PC-9 (cell line): ENCODE measurements around the gene UTF1. TPM values are rescaled to one million over a fixed set of nuclear protein-coding genes. Genes with fewer than 3 reads are reported as not detected.
"Not testable (repeated sequence)": the region's sequence is repeated elsewhere in the genome, so short reads cannot be mapped to it uniquely, and the experiment has no call there.

ENCODE experiments used
- BruUV-seq: library from RNA; stranded (reverse); fragments of 400-500 nt; replicated peaks from 2 replicates; lab custom pipeline; 2021; lab: Mats Ljungman, UMichigan
- CTCF ChIA-PET: fragments of 300-600 bp; sonication (Branson Sonifier 250); formaldehyde crosslinking; loops from one replicate; lab custom pipeline; 2022; ENCODE audit warnings: antibody characterized with exemption; lab: Charles Lee
- POLR2A ChIA-PET: fragments of 300-600 bp; sonication (Branson Sonifier 250); formaldehyde crosslinking; loops from one replicate; lab custom pipeline; 2022; ENCODE audit warnings: antibody characterized with exemption; ENCODE audit not compliant: unreplicated experiment; lab: Charles Lee
- DNase-seq, 2 experiments: peaks; one replicate each; pipeline versions ENCODE4 v3.0.0 to v3.0.0-alpha.2; 2015 to 2022; ENCODE audit warnings: mixed read lengths in 1 of 2
- H2AFZ ChIP-seq: fragments of 200-600 bp; sonication (generic); 2 replicates; pipeline ENCODE4 v1.8.1; 2017; ENCODE audit warnings: antibody characterized with exemption
- H3F3A ChIP-seq: fragments of 200-600 bp; sonication (generic); 2 replicates; pipeline ENCODE4 v1.8.1; 2017; ENCODE audit warnings: antibody characterized with exemption, mild to moderate bottlenecking, low read depth; ENCODE audit not compliant: insufficient read depth
- H3K27ac ChIP-seq: fragments of 200-600 bp; sonication (generic); 2 replicates; pipeline ENCODE4 v1.6.1; 2016; ENCODE audit warnings: mixed run types
- H3K27me3 ChIP-seq: fragments of 200-600 bp; sonication (generic); 2 replicates; pipeline ENCODE4 v1.6.1; 2016; ENCODE audit warnings: low read depth, mixed run types; ENCODE audit not compliant: insufficient read depth
- H3K36me3 ChIP-seq: fragments of 200-600 bp; sonication (generic); 2 replicates; pipeline ENCODE4 v1.6.1; 2016; ENCODE audit warnings: low read depth, mixed run types
- H3K4me1 ChIP-seq: fragments of 200-600 bp; sonication (generic); replicated peaks from 2 replicates; pipeline ENCODE4 v1.6.1; 2016; ENCODE audit warnings: mixed run types; ENCODE audit not compliant: insufficient read depth
- H3K4me2 ChIP-seq: fragments of 200-600 bp; sonication (generic); 2 replicates; pipeline ENCODE4 v1.6.1; 2017; ENCODE audit warnings: mixed run types
- H3K4me3 ChIP-seq: fragments of 200-600 bp; sonication (generic); 2 replicates; pipeline ENCODE4 v1.6.1; 2016; ENCODE audit warnings: mixed run types
- H3K79me2 ChIP-seq: fragments of 200-600 bp; sonication (generic); 2 replicates; pipeline ENCODE4 v1.6.1; 2017; ENCODE audit warnings: low read depth, mixed run types
- H3K9me2 ChIP-seq: fragments of 200-600 bp; sonication (generic); 2 replicates; pipeline ENCODE4 v1.8.1; 2017; ENCODE audit warnings: mild to moderate bottlenecking; ENCODE audit not compliant: insufficient read depth
- H3K9me3 ChIP-seq: fragments of 200-600 bp; sonication (generic); 2 replicates; pipeline ENCODE4 v1.8.1; 2016; ENCODE audit warnings: low read depth; ENCODE audit not compliant: insufficient read depth
- H4K20me1 ChIP-seq: fragments of 200-600 bp; sonication (generic); 2 replicates; pipeline ENCODE4 v1.8.1; 2017; ENCODE audit not compliant: insufficient read depth
- EZH2 ChIP-seq: fragments of 200-600 bp; sonication (generic); IDR thresholded peaks from 2 replicates; pipeline ENCODE4 v1.8.0; 2017; ENCODE audit warnings: antibody characterized with exemption, low read depth
- intact Hi-C: fragments of 100-400 bp; cut with micrococcal nuclease; formaldehyde crosslinking; loops from one replicate; pipeline ENCODE4 v1.10.0; 2022; ENCODE audit not compliant: unreplicated experiment
- total RNA-seq: library from RNA; stranded (reverse); gene quantifications from 2 replicates; pipeline ENCODE4 v1.2.3, GENCODE V29; 2021
- TF ChIP-seq, protein P1 (sequence below): fragments of 200-600 bp; sonication (generic); conservative IDR thresholded peaks from 2 replicates; pipeline ENCODE4 v1.6.1; 2017; ENCODE audit warnings: mixed run types, antibody characterized with exemption, mild to moderate bottlenecking, moderate library complexity

The UTF1 gene
- total RNA-seq, 1 experiment from 2014 or later: not detected

GRCh38 chr10:133263674-133264073 is 33.7 kb downstream of the UTF1 start:
- H3K4me2 ChIP-seq: no peak overlapping the region
- H2AFZ ChIP-seq: no peak overlapping the region
- POLR2A ChIA-PET: no interaction called here

GRCh38 chr10:133264461-133264860 is 34.4 kb downstream of the UTF1 start:
- no peak overlapping the region for H3K27ac ChIP-seq
- no peak for DNase-seq
- no peaks in the 10 kb centered on the region for H3K9me3 ChIP-seq
- no peak overlapping the region for H3K4me2 ChIP-seq
- no peaks in the 10 kb centered on the region for H4K20me1 ChIP-seq
- ChIA-PET POLR2A (no interaction called here), CTCF (no interaction called here)
- no peaks in the 10 kb centered on the region for H3K79me2 ChIP-seq
- intact Hi-C loops: no loop called here
- no peaks in the 10 kb centered on the region for H3K36me3 ChIP-seq
- no peak overlapping the region for H2AFZ ChIP-seq
- no peak overlapping the region for H3K4me3 ChIP-seq
- H3K4me1 ChIP-seq: peaks cover 24% of the 10 kb centered on the region
- no peaks in the 10 kb centered on the region for H3K9me2 ChIP-seq
- H3K27me3 ChIP-seq: no peaks in the 10 kb centered on the region
- no TSS peak for BruUV-seq
- peaks cover 2% of the 10 kb centered on the region; the same call in 1 of the 2 replicates for H3F3A ChIP-seq
- TF ChIP-seq EZH2: no peak
- TF ChIP-seq, protein P1, sequence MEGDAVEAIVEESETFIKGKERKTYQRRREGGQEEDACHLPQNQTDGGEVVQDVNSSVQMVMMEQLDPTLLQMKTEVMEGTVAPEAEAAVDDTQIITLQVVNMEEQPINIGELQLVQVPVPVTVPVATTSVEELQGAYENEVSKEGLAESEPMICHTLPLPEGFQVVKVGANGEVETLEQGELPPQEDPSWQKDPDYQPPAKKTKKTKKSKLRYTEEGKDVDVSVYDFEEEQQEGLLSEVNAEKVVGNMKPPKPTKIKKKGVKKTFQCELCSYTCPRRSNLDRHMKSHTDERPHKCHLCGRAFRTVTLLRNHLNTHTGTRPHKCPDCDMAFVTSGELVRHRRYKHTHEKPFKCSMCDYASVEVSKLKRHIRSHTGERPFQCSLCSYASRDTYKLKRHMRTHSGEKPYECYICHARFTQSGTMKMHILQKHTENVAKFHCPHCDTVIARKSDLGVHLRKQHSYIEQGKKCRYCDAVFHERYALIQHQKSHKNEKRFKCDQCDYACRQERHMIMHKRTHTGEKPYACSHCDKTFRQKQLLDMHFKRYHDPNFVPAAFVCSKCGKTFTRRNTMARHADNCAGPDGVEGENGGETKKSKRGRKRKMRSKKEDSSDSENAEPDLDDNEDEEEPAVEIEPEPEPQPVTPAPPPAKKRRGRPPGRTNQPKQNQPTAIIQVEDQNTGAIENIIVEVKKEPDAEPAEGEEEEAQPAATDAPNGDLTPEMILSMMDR: no peak

More at GRCh38 chr10:133263674-133264073, 33.7 kb downstream of the UTF1 start:
- no peaks in the 10 kb centered on the region for H3K27me3 ChIP-seq
- H3K9me2 ChIP-seq: no peaks in the 10 kb centered on the region
- H3F3A ChIP-seq: peaks cover 7% of the 10 kb centered on the region; the same call in 1 of the 2 replicates
- H3K4me1 ChIP-seq: peaks cover 30% of the 10 kb centered on the region
- H3K4me3 ChIP-seq: no peak overlapping the region
- H4K20me1 ChIP-seq: no peaks in the 10 kb centered on the region
- H3K79me2 ChIP-seq: no peaks in the 10 kb centered on the region
- no peaks in the 10 kb centered on the region for H3K9me3 ChIP-seq
- TF ChIP-seq EZH2: no peak
- TF ChIP-seq, protein P1: no peak
- no TSS peak for BruUV-seq
- no peak overlapping the region for H3K27ac ChIP-seq
- DNase-seq: no peak
- intact Hi-C loops: no loop called here
- H3K36me3 ChIP-seq: no peaks in the 10 kb centered on the region
- CTCF ChIA-PET: no interaction called here

DNA sequence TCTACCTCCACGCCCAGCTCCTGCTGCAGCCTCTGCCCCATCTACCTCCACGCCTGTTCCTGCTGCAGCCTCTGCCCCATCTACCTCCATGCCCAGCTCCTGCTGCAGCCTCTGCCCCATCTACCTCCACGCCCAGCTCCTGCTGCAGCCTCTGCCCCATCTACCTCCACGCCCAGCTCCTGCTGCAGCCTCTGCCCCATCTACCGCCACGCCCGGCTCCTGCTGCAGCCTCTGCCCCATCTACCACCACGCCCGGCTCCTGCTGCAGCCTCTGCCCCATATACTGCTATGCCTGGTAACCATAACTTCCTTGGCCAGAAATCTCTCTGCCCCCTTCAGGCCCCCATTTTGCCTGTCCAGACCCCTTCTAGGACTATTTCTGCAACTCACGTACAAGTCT is 35.0 kb downstream of the UTF1 start:
- H3K79me2 ChIP-seq, POLR2A ChIA-PET, H3K4me3 ChIP-seq, H3K9me2 ChIP-seq, CTCF ChIA-PET, H3K4me2 ChIP-seq, H3K9me3 ChIP-seq, H3K27ac ChIP-seq, H3K36me3 ChIP-seq, H3K27me3 ChIP-seq, DNase-seq, H3F3A ChIP-seq, H4K20me1 ChIP-seq, BruUV-seq, intact Hi-C loops, H2AFZ ChIP-seq: not testable (repeated sequence)
- H3K4me1 ChIP-seq: peaks cover 18% of the 10 kb centered on the region
